Skeletal muscle satellite cell (primary cell): ENCODE data around the gene PRTFDC1.
"Not testable (repeated sequence)": the region's sequence is repeated elsewhere in the genome, so short reads cannot be mapped to it uniquely, and the experiment has no call there.

Experiments
- H3K27me3 ChIP-seq: 2 replicates; pipeline ENCODE4 v1.7.0; 2013; ENCODE audit warnings: low read length; ENCODE audit not compliant: control insufficient read depth, insufficient read depth
- H3K36me3 ChIP-seq: 2 replicates; pipeline ENCODE4 v1.7.0; 2013; ENCODE audit warnings: mild to moderate bottlenecking, control low read depth, low read length; ENCODE audit not compliant: insufficient read depth
- H3K4me1 ChIP-seq: 2 replicates; pipeline ENCODE4 v1.7.0; 2013; ENCODE audit warnings: low read length; ENCODE audit not compliant: control insufficient read depth, insufficient read depth
- H3K4me2 ChIP-seq: 2 replicates; pipeline ENCODE4 v1.7.0; 2013; ENCODE audit warnings: mild to moderate bottlenecking, low read length
- H3K4me3 ChIP-seq: 2 replicates; pipeline ENCODE4 v1.7.0; 2013; ENCODE audit warnings: low read length
- H3K9ac ChIP-seq: 2 replicates; pipeline ENCODE4 v1.7.0; 2013; ENCODE audit warnings: mild to moderate bottlenecking, low read depth, low read length, moderate library complexity
- H3K9me3 ChIP-seq: replicated peaks from 2 replicates; pipeline ENCODE4 v1.7.0; 2013; ENCODE audit warnings: mild to moderate bottlenecking, control low read depth, low read length

Gene PRTFDC1

DNA sequence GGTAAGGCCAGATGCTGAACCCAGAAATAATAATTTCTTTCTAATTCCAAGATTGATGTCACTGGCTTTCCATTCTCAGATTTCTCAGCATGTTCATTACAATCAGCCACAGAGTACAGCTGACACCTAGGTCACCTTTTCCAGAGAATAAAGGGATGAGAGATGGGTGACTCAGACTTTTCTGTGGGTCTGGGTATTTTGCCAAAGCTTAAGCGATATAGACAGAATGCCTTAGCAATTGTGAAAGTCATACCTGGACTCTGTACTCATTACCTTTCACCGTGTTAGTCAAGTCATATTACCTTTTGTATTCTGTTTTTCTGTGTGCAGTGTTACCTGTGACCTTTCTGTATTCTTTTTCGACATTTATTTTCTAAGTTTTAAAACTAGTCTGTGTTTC lies 10.6 kb upstream of the PRTFDC1 start:
- H3K9me3 ChIP-seq = no peaks in the 10 kb centered on the region
- peaks cover 26% of the 10 kb centered on the region for H3K4me1 ChIP-seq
- no peak overlapping the region for H3K9ac ChIP-seq

DNA sequence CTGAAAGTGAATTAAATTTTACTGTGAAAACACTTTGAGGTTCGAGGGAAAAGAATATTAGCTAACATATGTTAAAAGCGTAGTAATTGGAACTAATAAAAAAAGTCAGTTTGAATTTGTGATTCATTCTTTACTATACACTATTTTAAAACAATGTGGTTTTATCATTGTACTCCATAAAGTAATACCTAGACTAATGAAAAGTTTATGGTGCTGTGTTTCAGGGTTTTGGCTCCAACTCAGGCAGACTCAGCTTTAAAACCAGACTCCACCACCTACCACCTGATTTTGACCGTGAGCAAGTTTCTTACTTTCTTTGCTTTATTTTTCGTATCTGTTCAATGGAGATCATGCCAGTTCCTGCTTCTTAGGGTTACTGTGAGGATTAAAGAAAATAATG lies 9.2 kb upstream of the PRTFDC1 start:
- Histone ChIP-seq H3K9me3 (no peaks in the 10 kb centered on the region), H3K4me3 (no peak overlapping the region), H3K4me1 (peaks cover 40% of the 10 kb centered on the region), H3K9ac (no peak overlapping the region), H3K36me3 (no peaks in the 10 kb centered on the region), H3K4me2 (no peak overlapping the region), H3K27me3 (no peaks in the 10 kb centered on the region)

More for the DNA sequence above, 10.6 kb upstream of the PRTFDC1 start:
- Histone ChIP-seq H3K36me3 (no peaks in the 10 kb centered on the region), H3K4me2 (no peak overlapping the region), H3K4me3 (no peak overlapping the region), H3K27me3 (no peaks in the 10 kb centered on the region)

DNA sequence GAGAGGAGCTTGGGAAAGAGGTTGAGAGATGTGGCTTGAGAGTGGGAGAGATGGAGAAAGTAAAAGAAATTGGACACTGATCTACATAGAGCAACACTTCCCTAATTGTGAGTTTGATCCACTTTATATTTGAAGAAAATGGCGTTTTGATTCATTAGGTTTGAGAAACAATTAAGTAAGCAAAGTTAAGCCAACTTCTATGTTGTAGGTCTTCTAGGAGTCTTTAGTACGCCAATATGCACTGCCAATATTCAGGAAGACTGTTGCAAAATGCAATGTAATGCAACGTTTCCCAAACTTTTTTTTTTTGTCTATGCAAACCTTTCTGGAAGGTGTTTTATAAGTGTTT lies 7.0 kb upstream of the PRTFDC1 start:
- peak overlapping the region; percentile 48 for H3K4me3 ChIP-seq
- H3K9ac ChIP-seq = peak overlapping the region; percentile 74
- no peaks in the 10 kb centered on the region for H3K27me3 ChIP-seq
- peak overlapping the region; percentile 73 for H3K4me2 ChIP-seq
- no peaks in the 10 kb centered on the region for H3K9me3 ChIP-seq
- H3K36me3 ChIP-seq = no peaks in the 10 kb centered on the region
- H3K4me1 ChIP-seq = peaks cover 41% of the 10 kb centered on the region

DNA sequence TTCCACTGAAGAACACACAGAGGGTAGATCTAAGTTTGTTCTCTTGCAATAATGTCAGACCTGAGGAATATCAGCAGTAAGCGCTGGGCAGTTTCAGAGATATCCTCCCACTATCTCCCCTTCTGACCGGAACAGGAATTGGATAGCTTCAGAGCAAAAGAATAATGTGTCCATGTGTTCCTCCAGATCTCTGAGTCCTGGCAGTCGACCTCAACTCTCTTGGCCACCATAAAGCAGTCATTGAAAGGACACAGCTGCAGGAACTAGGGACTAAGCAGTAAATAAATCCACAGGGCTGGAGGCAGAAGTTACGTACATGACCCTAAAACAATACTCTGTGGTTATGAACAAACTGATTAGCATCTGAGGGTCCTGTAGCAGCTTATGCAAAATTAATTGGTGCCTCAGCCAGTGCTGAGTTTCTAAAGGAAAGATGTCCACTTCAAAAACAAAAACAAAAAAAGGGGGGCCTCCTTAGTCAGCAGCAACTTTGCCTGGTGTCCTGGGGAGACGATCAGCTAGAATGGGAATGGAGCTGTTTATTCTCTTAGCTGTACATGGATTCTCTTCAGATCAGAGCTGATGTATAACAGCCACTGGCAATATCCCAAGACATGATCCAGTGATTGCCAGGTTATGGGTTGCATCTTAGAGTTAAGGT lies 6.4 kb upstream of the PRTFDC1 start:
- H3K4me3 ChIP-seq = peak overlapping the region; percentile 48
- peak overlapping the region; percentile 73 for H3K4me2 ChIP-seq
- H3K9ac ChIP-seq = peak overlapping the region; percentile 74
- no peaks in the 10 kb centered on the region for H3K9me3 ChIP-seq
- H3K4me1 ChIP-seq = peaks cover 43% of the 10 kb centered on the region
- no peaks in the 10 kb centered on the region for H3K36me3 ChIP-seq
- no peaks in the 10 kb centered on the region for H3K27me3 ChIP-seq

DNA sequence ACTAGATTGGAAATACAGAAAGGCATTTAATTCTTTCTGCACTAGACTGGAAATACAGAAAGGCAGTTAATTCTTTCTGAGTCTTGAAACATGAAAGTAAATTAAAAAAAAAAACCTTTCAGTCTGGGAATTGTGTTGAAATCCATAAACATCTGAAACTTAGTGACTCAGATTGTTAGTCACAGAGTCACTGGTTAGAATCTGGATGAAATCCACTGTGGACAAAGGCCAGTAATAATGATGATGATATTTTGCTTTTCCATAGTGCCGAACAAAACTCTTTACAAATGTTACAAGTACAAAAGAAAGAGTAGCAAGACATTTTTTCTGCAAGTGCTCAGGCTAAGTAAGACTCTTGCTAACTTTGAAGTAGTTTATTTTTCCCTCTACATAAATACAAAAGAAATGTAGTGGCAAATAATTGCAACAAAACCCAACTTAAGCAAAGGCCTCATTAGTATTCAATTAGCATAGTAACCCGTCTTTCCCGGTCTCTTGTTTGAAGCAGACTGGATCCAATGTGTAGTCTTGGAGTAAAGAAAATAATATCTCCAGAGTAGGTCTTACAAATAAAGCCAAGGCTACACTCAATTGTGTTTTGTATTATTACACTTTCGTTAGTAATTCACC lies 5.8 kb upstream of the PRTFDC1 start:
- peak overlapping the region; percentile 79 for H3K9ac ChIP-seq
- peaks cover 49% of the 10 kb centered on the region for H3K4me1 ChIP-seq
- peak overlapping the region; percentile 48 for H3K4me3 ChIP-seq
- H3K36me3 ChIP-seq = no peaks in the 10 kb centered on the region
- H3K9me3 ChIP-seq = no peaks in the 10 kb centered on the region
- no peaks in the 10 kb centered on the region for H3K27me3 ChIP-seq
- H3K4me2 ChIP-seq = peak overlapping the region; percentile 74

- H3K4me2 ChIP-seq = peak overlapping the region; percentile 74
- not testable (repeated sequence) for H3K27me3 ChIP-seq, H3K36me3 ChIP-seq, H3K9me3 ChIP-seq
- peak overlapping the region; percentile 28 for H3K4me3 ChIP-seq
- H3K9ac ChIP-seq = peak overlapping the region; percentile 79
- peaks cover 49% of the 10 kb centered on the region for H3K4me1 ChIP-seq
These were observed 5.2 kb upstream of the PRTFDC1 start for GRCh38 chr10:24957624-24958051.

DNA sequence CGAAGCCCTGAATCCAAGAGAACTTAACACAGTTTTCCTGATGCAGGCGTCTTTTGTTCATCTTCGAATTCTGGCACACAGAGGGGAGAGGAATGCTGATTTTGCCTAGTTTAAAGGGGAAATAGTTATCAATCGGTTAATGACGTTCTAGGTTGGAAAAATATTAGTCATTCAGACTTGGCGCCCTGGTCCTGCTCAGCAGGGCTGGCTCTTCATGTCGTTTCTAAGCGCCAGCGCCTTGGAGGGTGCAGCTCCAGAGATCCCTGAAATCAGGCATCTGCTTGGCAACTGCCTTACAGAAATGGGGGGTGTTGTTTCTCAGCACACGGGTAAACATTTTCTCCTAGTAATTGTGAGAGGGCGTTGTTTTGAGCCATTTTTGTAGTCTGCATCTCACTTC lies 1.3 kb upstream of the PRTFDC1 start:
- peak overlapping the region; percentile 89 for H3K9ac ChIP-seq
- no peaks in the 10 kb centered on the region for H3K9me3 ChIP-seq
- H3K4me2 ChIP-seq = peak overlapping the region; percentile 95
- H3K4me1 ChIP-seq = peaks cover 46% of the 10 kb centered on the region
- no peaks in the 10 kb centered on the region for H3K36me3 ChIP-seq
- H3K27me3 ChIP-seq = no peaks in the 10 kb centered on the region
- H3K4me3 ChIP-seq = peak overlapping the region; percentile 76

- Histone ChIP-seq H3K27me3 (no peaks in the 10 kb centered on the region), H3K9ac (peak overlapping the region; percentile 89), H3K9me3 (no peaks in the 10 kb centered on the region), H3K4me3 (peak overlapping the region; percentile 76), H3K4me1 (peaks cover 41% of the 10 kb centered on the region), H3K36me3 (no peaks in the 10 kb centered on the region), H3K4me2 (peak overlapping the region; percentile 95)
These were observed 570 bp upstream of the PRTFDC1 start for GRCh38 chr10:24952707-24953645.

- H3K4me2 ChIP-seq = peak overlapping the region; percentile 95
- no peaks in the 10 kb centered on the region for H3K9me3 ChIP-seq
- H3K4me1 ChIP-seq = peaks cover 36% of the 10 kb centered on the region
- H3K36me3 ChIP-seq = no peaks in the 10 kb centered on the region
- peak overlapping the region; percentile 89 for H3K9ac ChIP-seq
- peak overlapping the region; percentile 76 for H3K4me3 ChIP-seq
- H3K27me3 ChIP-seq = no peaks in the 10 kb centered on the region
These were observed 934 bp downstream of the PRTFDC1 start for GRCh38 chr10:24951201-24952142.

GRCh38 chr10:24950439-24950838 lies 2.0 kb downstream of the PRTFDC1 start:
- Histone ChIP-seq H3K9me3 (no peaks in the 10 kb centered on the region), H3K27me3 (no peaks in the 10 kb centered on the region), H3K4me3 (no peak overlapping the region), H3K9ac (no peak overlapping the region), H3K36me3 (no peaks in the 10 kb centered on the region), H3K4me2 (no peak overlapping the region), H3K4me1 (peaks cover 36% of the 10 kb centered on the region)
